Keratinocyte (primary cell): ENCODE measurements around the gene WDCP.

Experiments
- EZH2 ChIP-seq: IDR thresholded peaks from one replicate; pipeline ENCODE4 v1.6.1; 2012; ENCODE audit warnings: inconsistent platforms, mild to moderate bottlenecking, low read length, moderate library complexity
- TF ChIP-seq, protein P1 (sequence below), 3 experiments: IDR thresholded peaks in 1 of 3; conservative IDR thresholded peaks in 1 of 3; optimal IDR thresholded peaks in 1 of 3; 2 replicates in 2 of 3; 3 replicates in 1 of 3; pipeline versions ENCODE3 to v1.5.1; 2011; ENCODE audit warnings: low read length in 3 of 3, mild to moderate bottlenecking in 3 of 3, moderate library complexity in 2 of 3, control low read depth in 1 of 3, inconsistent platforms in 1 of 3; ENCODE audit not compliant: insufficient read depth in 2 of 3; ENCODE audit errors: extremely low read depth in 1 of 3

DNA sequence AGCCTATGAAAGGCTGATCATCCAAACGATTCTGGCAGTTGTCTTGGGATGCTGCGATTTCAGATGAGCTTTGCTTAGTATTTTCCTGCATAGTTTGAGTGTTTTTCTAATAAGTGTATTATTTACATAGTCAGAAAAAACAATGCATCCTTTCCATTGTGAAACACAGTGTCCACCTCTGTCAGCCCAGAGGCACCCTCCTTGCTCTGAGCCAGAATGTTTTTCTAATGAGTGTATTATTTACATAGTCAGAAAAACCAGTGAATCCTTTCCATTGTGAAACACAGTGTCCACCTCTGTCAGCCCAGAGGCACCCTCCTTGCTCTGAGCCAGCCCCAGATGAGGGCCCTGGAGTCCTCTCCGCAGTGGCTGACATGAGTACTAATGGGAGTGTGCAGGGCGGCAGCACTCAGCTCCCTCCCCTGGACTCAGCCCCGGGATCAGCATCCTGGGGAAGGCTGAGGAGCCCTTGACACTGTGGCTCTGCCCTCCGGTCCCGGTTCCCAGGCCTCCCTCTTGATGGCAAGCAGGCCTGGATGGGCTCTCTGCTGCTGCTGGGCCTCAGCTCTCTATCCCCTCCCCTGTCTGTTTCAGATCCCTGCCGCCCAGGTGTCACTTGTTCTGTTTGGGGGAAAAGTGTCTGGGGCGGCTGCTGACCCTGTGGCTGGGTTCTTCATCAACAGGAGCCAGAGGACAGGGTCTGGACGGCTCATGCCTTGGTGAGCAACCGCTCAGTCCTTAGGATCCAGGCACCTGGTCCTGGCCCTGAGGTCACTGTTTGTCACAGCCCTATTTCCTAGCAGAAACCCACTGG, 31.4 kb downstream of the WDCP start:
- TF ChIP-seq, protein P1, sequence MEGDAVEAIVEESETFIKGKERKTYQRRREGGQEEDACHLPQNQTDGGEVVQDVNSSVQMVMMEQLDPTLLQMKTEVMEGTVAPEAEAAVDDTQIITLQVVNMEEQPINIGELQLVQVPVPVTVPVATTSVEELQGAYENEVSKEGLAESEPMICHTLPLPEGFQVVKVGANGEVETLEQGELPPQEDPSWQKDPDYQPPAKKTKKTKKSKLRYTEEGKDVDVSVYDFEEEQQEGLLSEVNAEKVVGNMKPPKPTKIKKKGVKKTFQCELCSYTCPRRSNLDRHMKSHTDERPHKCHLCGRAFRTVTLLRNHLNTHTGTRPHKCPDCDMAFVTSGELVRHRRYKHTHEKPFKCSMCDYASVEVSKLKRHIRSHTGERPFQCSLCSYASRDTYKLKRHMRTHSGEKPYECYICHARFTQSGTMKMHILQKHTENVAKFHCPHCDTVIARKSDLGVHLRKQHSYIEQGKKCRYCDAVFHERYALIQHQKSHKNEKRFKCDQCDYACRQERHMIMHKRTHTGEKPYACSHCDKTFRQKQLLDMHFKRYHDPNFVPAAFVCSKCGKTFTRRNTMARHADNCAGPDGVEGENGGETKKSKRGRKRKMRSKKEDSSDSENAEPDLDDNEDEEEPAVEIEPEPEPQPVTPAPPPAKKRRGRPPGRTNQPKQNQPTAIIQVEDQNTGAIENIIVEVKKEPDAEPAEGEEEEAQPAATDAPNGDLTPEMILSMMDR (optimal IDR thresholded peaks at IDR 0.05 in 1 of 3, IDR thresholded peaks at IDR 0.05 in 1 of 3, conservative IDR thresholded peaks at IDR 0.05 in 1 of 3; ENCODE audit: extremely low read depth in 1 of 3, insufficient read depth in 2 of 3, low read length in 3 of 3): no peak
- TF ChIP-seq EZH2: no peak
